Caco-2 (cell line): ENCODE measurements around the gene GIPC3. TPM values are rescaled to one million over a fixed set of nuclear protein-coding genes. Genes with fewer than 3 reads are reported as not detected.

Source experiments
- BruUV-seq: library from RNA; stranded (reverse); fragments of 400-500 nt; replicated peaks from 2 replicates; lab custom pipeline; 2021; lab: Mats Ljungman, UMichigan
- CTCF ChIA-PET: fragments of 300-600 bp; sonication (Branson Sonifier 250); formaldehyde crosslinking; loops from one replicate; lab custom pipeline; 2022; ENCODE audit warnings: antibody characterized with exemption; lab: Charles Lee
- POLR2A ChIA-PET: fragments of 300-600 bp; sonication (Branson Sonifier 250); formaldehyde crosslinking; loops from one replicate; lab custom pipeline; 2022; ENCODE audit warnings: antibody characterized with exemption; lab: Charles Lee
- DNase-seq, 2 experiments: peaks; one replicate each; pipeline versions ENCODE4 v3.0.0 to v3.0.0-alpha.2; 2020 to 2022
- H3K27me3 ChIP-seq: replicated peaks from 2 replicates; pipeline ENCODE4 v1.6.0; 2011; ENCODE audit warnings: low read length; ENCODE audit not compliant: control insufficient read depth, insufficient read depth
- H3K36me3 ChIP-seq: 2 replicates; pipeline ENCODE4 v1.5.1; 2011; ENCODE audit warnings: low read length; ENCODE audit not compliant: control insufficient read depth, insufficient read depth
- H3K4me1 ChIP-seq: fragments of 250-450 bp; sonication (Bioruptor Pico); 2 replicates; pipeline ENCODE4 v1.5.1; 2020; ENCODE audit warnings: mild to moderate bottlenecking
- H3K4me3 ChIP-seq: 2 replicates; pipeline ENCODE4 v1.5.1; 2011; ENCODE audit warnings: low read depth, mild to moderate bottlenecking, control low read depth, low read length
- H3K9me3 ChIP-seq: fragments of 250-450 bp; sonication (Bioruptor Pico); 2 replicates; pipeline ENCODE4 v1.5.1; 2020; ENCODE audit warnings: mild to moderate bottlenecking, moderate library complexity
- H3K27ac Mint-ChIP-seq: one replicate; pipeline ENCODE4 v1.8.0; 2022; ENCODE audit warnings: mixed read lengths; ENCODE audit not compliant: unreplicated experiment
- H3K27me3 Mint-ChIP-seq: one replicate; pipeline ENCODE4 v1.8.0; 2022; ENCODE audit warnings: mixed read lengths; ENCODE audit not compliant: insufficient read depth, unreplicated experiment
- H3K36me3 Mint-ChIP-seq: one replicate; pipeline ENCODE4 v1.8.0; 2022; ENCODE audit warnings: mild to moderate bottlenecking, mixed read lengths; ENCODE audit not compliant: insufficient read depth, unreplicated experiment
- H3K4me1 Mint-ChIP-seq: one replicate; pipeline ENCODE4 v1.8.0; 2022; ENCODE audit warnings: low read depth, mixed read lengths; ENCODE audit not compliant: unreplicated experiment
- H3K4me3 Mint-ChIP-seq: one replicate; pipeline ENCODE4 v1.8.0; 2022; ENCODE audit warnings: mild to moderate bottlenecking, moderate library complexity, mixed read lengths; ENCODE audit not compliant: unreplicated experiment
- H3K9me3 Mint-ChIP-seq: one replicate; pipeline ENCODE4 v1.8.0; 2022; ENCODE audit warnings: mixed read lengths; ENCODE audit not compliant: unreplicated experiment
- CTCF ChIP-seq, 2 experiments: fragments of 200-600 bp in 1 of 2; IDR thresholded peaks; 1 replicate in 1 of 2; 2 replicates in 1 of 2; pipeline versions ENCODE4 v1.5.1 to v1.8.0; 2011 to 2022; ENCODE audit warnings: antibody characterized with exemption in 1 of 2, control low read depth in 1 of 2, inconsistent platforms in 1 of 2, low read depth in 1 of 2, low read length in 1 of 2, mild to moderate bottlenecking in 1 of 2, moderate library complexity in 1 of 2; ENCODE audit not compliant: insufficient read depth in 1 of 2, severe bottlenecking in 1 of 2, unreplicated experiment in 1 of 2
- intact Hi-C: fragments of 100-400 bp; cut with micrococcal nuclease; formaldehyde crosslinking; loops from one replicate; pipeline ENCODE4 v1.10.0; 2022; ENCODE audit not compliant: unreplicated experiment
- total RNA-seq: library from RNA; stranded (reverse); gene quantifications from 2 replicates; pipeline ENCODE4 v1.2.3, GENCODE V29; 2022

The GIPC3 gene
- total RNA-seq, 1 experiment from 2014 or later: not detected

DNA sequence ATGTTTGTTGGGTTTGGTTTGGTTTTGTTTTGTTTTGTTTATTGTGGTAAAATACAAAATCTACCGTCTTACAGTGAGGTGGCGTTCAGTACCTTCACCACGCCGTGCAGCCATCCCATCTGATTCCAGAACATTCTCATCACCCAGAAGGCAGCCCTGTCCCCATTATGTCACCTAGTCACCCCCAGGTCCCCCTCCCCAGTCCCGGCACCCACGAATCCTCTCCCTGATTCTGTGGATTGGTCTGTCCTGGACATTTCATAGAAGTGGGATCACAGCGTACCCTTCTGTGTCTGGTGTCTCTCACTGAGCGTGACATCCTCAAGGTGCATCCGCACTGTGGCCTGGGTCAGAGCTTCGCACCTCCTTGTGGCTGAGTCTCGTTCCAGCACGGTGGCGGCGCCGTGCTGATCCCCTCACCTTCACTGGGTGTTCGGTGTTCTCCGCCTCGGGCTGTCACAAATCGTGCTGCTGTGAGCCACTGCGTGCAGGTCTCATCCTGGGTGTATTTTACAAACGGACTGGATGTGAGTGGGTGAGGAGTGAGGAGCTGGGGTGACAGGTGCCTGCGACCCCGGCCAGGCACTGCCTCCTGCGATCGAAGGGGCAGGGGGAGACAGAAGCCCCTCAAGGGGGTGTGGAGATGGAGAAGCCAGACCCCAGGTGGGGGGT lies 46.9 kb upstream of the GIPC3 start:
- intact Hi-C loops: no loop called here
- no peaks in the 10 kb centered on the region for H3K27me3 Mint-ChIP-seq
- CTCF ChIA-PET: no interaction called here
- POLR2A ChIA-PET: no interaction called here
- no peaks in the 10 kb centered on the region for H3K9me3 Mint-ChIP-seq
- H3K4me3 Mint-ChIP-seq: no peak overlapping the region
- TF ChIP-seq CTCF (IDR thresholded peaks at IDR 0.05; ENCODE audit: insufficient read depth in 1 of 2, low read depth in 1 of 2, low read length in 1 of 2, severe bottlenecking in 1 of 2, unreplicated experiment in 1 of 2): no peak
- no peak for DNase-seq
- Histone ChIP-seq H3K4me1 (no peaks in the 10 kb centered on the region), H3K4me3 (no peak overlapping the region), H3K27me3 (no peaks in the 10 kb centered on the region), H3K9me3 (no peaks in the 10 kb centered on the region), H3K36me3 (no peaks in the 10 kb centered on the region)
- no peaks in the 10 kb centered on the region for H3K4me1 Mint-ChIP-seq
- H3K27ac Mint-ChIP-seq: peak overlapping the region; percentile 56
- no TSS peak for BruUV-seq
- peaks cover 58% of the 10 kb centered on the region for H3K36me3 Mint-ChIP-seq

GRCh38 chr19:3538965-3539755 lies 46.1 kb upstream of the GIPC3 start, which contains the start of gene TEKTIP1:
Gene TEKTIP1, plus strand, starts transcription at chr19:3539174. Its CDS starts 4 bp downstream, at chr19:3539178.
- intact Hi-C loops: no loop called here
- Mint-ChIP-seq H3K36me3 (peaks cover 56% of the 10 kb centered on the region), H3K4me1 (no peaks in the 10 kb centered on the region), H3K27me3 (no peaks in the 10 kb centered on the region), H3K27ac (peak within 1 kb of the TSS; percentile 56), H3K9me3 (no peaks in the 10 kb centered on the region), H3K4me3 (no peak within 1 kb of the TSS)
- peak in 1 of 2 experiments; percentile 22 for DNase-seq
- ChIA-PET CTCF (no interaction called here), POLR2A (no interaction called here)
- Histone ChIP-seq H3K4me3 (no peak within 1 kb of the TSS), H3K27me3 (no peaks in the 10 kb centered on the region), H3K36me3 (no peaks in the 10 kb centered on the region), H3K9me3 (no peaks in the 10 kb centered on the region), H3K4me1 (no peaks in the 10 kb centered on the region)
- BruUV-seq: no TSS peak
- no peak for TF ChIP-seq CTCF (IDR thresholded peaks at IDR 0.05; ENCODE audit: insufficient read depth in 1 of 2, low read depth in 1 of 2, low read length in 1 of 2, severe bottlenecking in 1 of 2, unreplicated experiment in 1 of 2)

- Histone ChIP-seq H3K36me3 (no peaks in the 10 kb centered on the region), H3K4me3 (no peak overlapping the region), H3K4me1 (no peaks in the 10 kb centered on the region), H3K27me3 (no peaks in the 10 kb centered on the region), H3K9me3 (no peaks in the 10 kb centered on the region)
- no peak overlapping the region for H3K4me3 Mint-ChIP-seq
- no peak for DNase-seq
- BruUV-seq: TSS peak; percentile 30
- H3K27me3 Mint-ChIP-seq: no peaks in the 10 kb centered on the region
- no peaks in the 10 kb centered on the region for H3K4me1 Mint-ChIP-seq
- no peak for TF ChIP-seq CTCF (IDR thresholded peaks at IDR 0.05; ENCODE audit: insufficient read depth in 1 of 2, low read depth in 1 of 2, low read length in 1 of 2, severe bottlenecking in 1 of 2, unreplicated experiment in 1 of 2)
- H3K36me3 Mint-ChIP-seq: peaks cover 55% of the 10 kb centered on the region
- ChIA-PET POLR2A (no interaction called here), CTCF (no interaction called here)
- H3K9me3 Mint-ChIP-seq: no peaks in the 10 kb centered on the region
- no peak overlapping the region for H3K27ac Mint-ChIP-seq
- intact Hi-C loops: no loop called here
Observed at GRCh38 chr19:3539756-3540118, 45.5 kb upstream of the GIPC3 start.
